ENCODE measurements around the gene RASA2. TPM values are rescaled to one million over a fixed set of nuclear protein-coding genes. Genes with fewer than 3 reads are reported as not detected.

The RASA2 gene
- total and polyA plus RNA-seq, 2 of the 4 experiments (the other 2 are of a cell fraction): 6.1 to 14.0 TPM

DNA sequence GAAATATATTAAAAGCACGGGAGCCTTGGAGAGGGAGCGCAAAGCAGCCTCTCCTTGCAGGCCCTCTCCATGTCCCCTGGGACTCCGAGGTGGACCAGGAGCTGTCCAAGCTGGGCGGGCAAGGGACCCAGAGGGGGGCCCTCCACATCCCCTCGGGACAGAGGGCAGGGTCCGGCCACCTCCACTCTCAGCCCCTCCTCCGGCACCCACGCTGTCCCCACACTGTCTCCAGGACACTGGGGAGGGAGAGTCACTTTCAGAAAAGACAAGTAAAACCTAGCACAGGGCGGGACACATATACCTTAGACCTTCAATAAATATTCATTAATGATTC is 173.8 kb downstream of the RASA2 start:
- Histone ChIP-seq H4K8ac (ENCODE audit: low read depth in 2 of 2, low read length in 2 of 2) (peak overlapping the region in 1 of 2 experiments; percentile 15; a peak in 2 of 4 replicates), H4K5ac (ENCODE audit: low read depth, low read length) (no peak overlapping the region), H3K56ac (ENCODE audit: extremely low read depth, insufficient read depth, low read length) (no peak overlapping the region), H3K14ac (replicated peaks; ENCODE audit: low read depth, low read length) (peak overlapping the region; percentile 18; the same call in 1 of the 2 replicates), H3K79me1 (ENCODE audit: low read depth in 1 of 2, low read length in 2 of 2) (no peaks in the 10 kb centered on the region; a peak in 1 of 4 replicates), H2AK9ac (replicated peaks; ENCODE audit: low read depth, low read length, poor library complexity) (peak overlapping the region; percentile 82), H3K18ac (ENCODE audit: low read depth, low read length) (no peak overlapping the region), H3K4me2 (ENCODE audit: low read depth, low read length) (peak overlapping the region; percentile 76), H2AFZ (replicated peaks; ENCODE audit: low read length, poor library complexity) (peak overlapping the region; percentile 93), H3K9me3 (ENCODE audit: control insufficient read depth, insufficient read depth, low read length) (no peaks in the 10 kb centered on the region), H3K4me1 (ENCODE audit: control insufficient read depth, insufficient read depth, low read length) (peaks cover 5% of the 10 kb centered on the region; the same call in 1 of the 2 replicates), H3K9ac (ENCODE audit: low read depth, low read length) (peak overlapping the region; percentile 3; the same call in 1 of the 2 replicates), H2BK120ac (ENCODE audit: low read depth, low read length) (peak overlapping the region; percentile 62; the same call in 1 of the 2 replicates), H3K27ac (ENCODE audit: insufficient read depth, low read length) (no peak overlapping the region), H4K91ac (ENCODE audit: insufficient read depth, low read depth, low read length) (peak overlapping the region; percentile 6; the same call in 1 of the 2 replicates), H3K4ac (ENCODE audit: low read depth, low read length) (peak overlapping the region; percentile 15; the same call in 1 of the 2 replicates), H3K36me3 (ENCODE audit: control insufficient read depth, insufficient read depth, low read length) (no peaks in the 10 kb centered on the region), H2BK15ac (ENCODE audit: low read depth, low read length) (no peak overlapping the region), H4K20me1 (ENCODE audit: insufficient read depth, low read length) (no peaks in the 10 kb centered on the region), H3K9me1 (ENCODE audit: insufficient read depth, low read length) (peaks cover 3% of the 10 kb centered on the region; the same call in 1 of the 2 replicates), H3K4me3 (ENCODE audit: insufficient read depth, low read depth, low read length) (peak overlapping the region; percentile 63), H2BK20ac (ENCODE audit: low read depth, low read length) (no peak overlapping the region), H2BK5ac (ENCODE audit: low read depth, low read length, poor library complexity, severe bottlenecking) (no peak overlapping the region), H3K23ac (ENCODE audit: low read depth, low read length) (0 out of 2 replicates have a peak overlapping the region, but pooled peaks have one; percentile 16), H3K27me3 (ENCODE audit: control insufficient read depth, insufficient read depth, low read length) (no peaks in the 10 kb centered on the region), H2AK5ac (ENCODE audit: low read depth, low read length) (no peak overlapping the region)
- intact Hi-C loops (cut with micrococcal nuclease) (no loop called here), dilution Hi-C loops (cut with HindIII; ENCODE audit: low sequenced_read_pairs, unreplicated experiment) (no loop called here), in situ Hi-C loops (cut with MboI; ENCODE audit: low sequenced_read_pairs) (no loop called here)
- DNase-seq (no peak), ATAC-seq (ENCODE audit: low read depth) (no peak)
- TF ChIP-seq FOS (IDR thresholded peaks at IDR 0.05; ENCODE audit: low read depth, low read length) (no peak), RFX5 (IDR thresholded peaks at IDR 0.05; ENCODE audit: low read depth, low read length) (no peak), SMC3 (IDR thresholded peaks at IDR 0.05; ENCODE audit: low read depth, low read length) (no peak), MXI1 (IDR thresholded peaks at IDR 0.05; ENCODE audit: borderline replicate concordance, low read depth, low read length) (no peak), MAFK (IDR thresholded peaks at IDR 0.05; ENCODE audit: low read depth, low read length) (no peak), MAZ (IDR thresholded peaks at IDR 0.05; ENCODE audit: borderline replicate concordance, low read depth, low read length) (no peak), CHD1 (IDR thresholded peaks at IDR 0.05; ENCODE audit: low read depth, low read length) (no peak), NFE2L2 (IDR thresholded peaks at IDR 0.05; ENCODE audit: low read depth, low read length) (no peak), RCOR1 (IDR thresholded peaks at IDR 0.05; ENCODE audit: insufficient replicate concordance, low read length) (no peak)
- TF ChIP-seq, protein P1, sequence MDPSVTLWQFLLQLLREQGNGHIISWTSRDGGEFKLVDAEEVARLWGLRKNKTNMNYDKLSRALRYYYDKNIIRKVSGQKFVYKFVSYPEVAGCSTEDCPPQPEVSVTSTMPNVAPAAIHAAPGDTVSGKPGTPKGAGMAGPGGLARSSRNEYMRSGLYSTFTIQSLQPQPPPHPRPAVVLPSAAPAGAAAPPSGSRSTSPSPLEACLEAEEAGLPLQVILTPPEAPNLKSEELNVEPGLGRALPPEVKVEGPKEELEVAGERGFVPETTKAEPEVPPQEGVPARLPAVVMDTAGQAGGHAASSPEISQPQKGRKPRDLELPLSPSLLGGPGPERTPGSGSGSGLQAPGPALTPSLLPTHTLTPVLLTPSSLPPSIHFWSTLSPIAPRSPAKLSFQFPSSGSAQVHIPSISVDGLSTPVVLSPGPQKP (IDR thresholded peaks at IDR 0.05; ENCODE audit: borderline replicate concordance, low read depth, low read length): no peak
- TF ChIP-seq, protein P2, sequence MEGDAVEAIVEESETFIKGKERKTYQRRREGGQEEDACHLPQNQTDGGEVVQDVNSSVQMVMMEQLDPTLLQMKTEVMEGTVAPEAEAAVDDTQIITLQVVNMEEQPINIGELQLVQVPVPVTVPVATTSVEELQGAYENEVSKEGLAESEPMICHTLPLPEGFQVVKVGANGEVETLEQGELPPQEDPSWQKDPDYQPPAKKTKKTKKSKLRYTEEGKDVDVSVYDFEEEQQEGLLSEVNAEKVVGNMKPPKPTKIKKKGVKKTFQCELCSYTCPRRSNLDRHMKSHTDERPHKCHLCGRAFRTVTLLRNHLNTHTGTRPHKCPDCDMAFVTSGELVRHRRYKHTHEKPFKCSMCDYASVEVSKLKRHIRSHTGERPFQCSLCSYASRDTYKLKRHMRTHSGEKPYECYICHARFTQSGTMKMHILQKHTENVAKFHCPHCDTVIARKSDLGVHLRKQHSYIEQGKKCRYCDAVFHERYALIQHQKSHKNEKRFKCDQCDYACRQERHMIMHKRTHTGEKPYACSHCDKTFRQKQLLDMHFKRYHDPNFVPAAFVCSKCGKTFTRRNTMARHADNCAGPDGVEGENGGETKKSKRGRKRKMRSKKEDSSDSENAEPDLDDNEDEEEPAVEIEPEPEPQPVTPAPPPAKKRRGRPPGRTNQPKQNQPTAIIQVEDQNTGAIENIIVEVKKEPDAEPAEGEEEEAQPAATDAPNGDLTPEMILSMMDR (conservative IDR thresholded peaks at IDR 0.05; ENCODE audit: low read depth, low read length): no peak
- TF ChIP-seq, protein P3, sequence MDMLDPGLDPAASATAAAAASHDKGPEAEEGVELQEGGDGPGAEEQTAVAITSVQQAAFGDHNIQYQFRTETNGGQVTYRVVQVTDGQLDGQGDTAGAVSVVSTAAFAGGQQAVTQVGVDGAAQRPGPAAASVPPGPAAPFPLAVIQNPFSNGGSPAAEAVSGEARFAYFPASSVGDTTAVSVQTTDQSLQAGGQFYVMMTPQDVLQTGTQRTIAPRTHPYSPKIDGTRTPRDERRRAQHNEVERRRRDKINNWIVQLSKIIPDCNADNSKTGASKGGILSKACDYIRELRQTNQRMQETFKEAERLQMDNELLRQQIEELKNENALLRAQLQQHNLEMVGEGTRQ (IDR thresholded peaks at IDR 0.05; ENCODE audit: low read depth, low read length): no peak
- BruUV-seq (replicated peaks): no TSS peak
- WGBS, 2 experiments (ENCODE audit: extremely low coverage in 2 of 2, insufficient read length in 1 of 2): 40% methylated on average over 2 of the region's 9 CpGs; no CpG with 5 or more reads in 1 of the 2 experiments
- ChIA-PET POLR2A (ENCODE audit: unreplicated experiment) (no interaction called here), CTCF (no interaction called here)
